OCI-LY3 (cell line): ENCODE data around the gene ZPR1.

Experiments used
- H2AFZ ChIP-seq: fragments of 200-600, 300-600 bp; shearing (Covaris generic); 2 replicates; pipeline ENCODE4 v1.6.0; 2014; ENCODE audit warnings: antibody characterized with exemption, low read depth, low read length
- H3K27ac ChIP-seq: fragments of 200-600, 300-600 bp; sonication (generic); 2 replicates; pipeline ENCODE4 v1.5.1; 2014; ENCODE audit warnings: mild to moderate bottlenecking, low read length, moderate library complexity, mixed read lengths
- H3K27me3 ChIP-seq: fragments of 200-600, 300-600 bp; sonication (generic); 2 replicates; pipeline ENCODE4 v1.6.1; 2014; ENCODE audit warnings: low read depth, low read length, mixed read lengths
- H3K36me3 ChIP-seq: fragments of 200-600, 300-600 bp; sonication (generic); replicated peaks from 2 replicates; pipeline ENCODE3; 2014; ENCODE audit warnings: low read depth, low read length, mixed read lengths
- H3K4me1 ChIP-seq: fragments of 300-600, 200-600 bp; sonication (generic); 2 replicates; pipeline ENCODE4 v1.6.1; 2014; ENCODE audit warnings: low read length, mixed read lengths
- H3K4me2 ChIP-seq: fragments of 200-600, 300-600 bp; sonication (generic); 2 replicates; pipeline ENCODE4 v1.6.1; 2014; ENCODE audit warnings: low read length, mixed read lengths
- H3K4me3 ChIP-seq: fragments of 300-600, 200-600 bp; sonication (generic); 2 replicates; pipeline ENCODE4 v1.5.1; 2014; ENCODE audit warnings: antibody characterized with exemption, mild to moderate bottlenecking, low read length, moderate library complexity
- H3K79me2 ChIP-seq: fragments of 300-600, 200-600 bp; shearing (Covaris generic); 2 replicates; pipeline ENCODE4 v1.6.1; 2014; ENCODE audit warnings: mild to moderate bottlenecking, low read length, mixed read lengths
- H3K9ac ChIP-seq: fragments of 300-600, 200-600 bp; shearing (Covaris generic); 2 replicates; pipeline ENCODE4 v1.6.0; 2014; ENCODE audit warnings: mild to moderate bottlenecking, low read length, moderate library complexity
- H3K9me3 ChIP-seq: fragments of 200-600, 300-600 bp; shearing (Covaris generic); 2 replicates; pipeline ENCODE4 v1.6.1; 2014; ENCODE audit warnings: low read length, mixed read lengths; ENCODE audit not compliant: insufficient read depth
- H4K20me1 ChIP-seq: fragments of 200-600, 300-600 bp; sonication (generic); 2 replicates; pipeline ENCODE4 v1.6.1; 2016; ENCODE audit warnings: low read length, mixed read lengths; ENCODE audit not compliant: insufficient read depth
- CTCF ChIP-seq: fragments of 200-600, 300-600 bp; sonication (generic); IDR thresholded peaks from 2 replicates; pipeline ENCODE4 v1.5.1; 2014; ENCODE audit warnings: antibody characterized with exemption, low read length, low read depth
- EZH2phosphoT487 ChIP-seq: fragments of 200-600 bp; shearing (Covaris generic); IDR thresholded peaks from 2 replicates; pipeline ENCODE4 v1.6.1; 2018; ENCODE audit warnings: antibody characterized with exemption, mixed run types, low read depth

ZPR1 gene

GRCh38 chr11:116814502-116814901, 26.7 kb upstream of the ZPR1 start:
- Histone ChIP-seq H3K79me2 (no peaks in the 10 kb centered on the region), H3K27ac (no peak overlapping the region), H3K4me2 (no peak overlapping the region), H3K9ac (no peak overlapping the region), H3K36me3 (no peaks in the 10 kb centered on the region), H3K4me3 (no peak overlapping the region), H3K27me3 (no peaks in the 10 kb centered on the region), H3K4me1 (peaks cover 21% of the 10 kb centered on the region), H4K20me1 (no peaks in the 10 kb centered on the region), H2AFZ (no peak overlapping the region), H3K9me3 (no peaks in the 10 kb centered on the region)
- TF ChIP-seq CTCF (no peak), EZH2phosphoT487 (no peak)

GRCh38 chr11:116813781-116814471, 26.1 kb upstream of the ZPR1 start:
- no peaks in the 10 kb centered on the region for H3K79me2 ChIP-seq
- no peaks in the 10 kb centered on the region for H3K9me3 ChIP-seq
- no peak overlapping the region for H3K4me3 ChIP-seq
- no peak overlapping the region for H3K27ac ChIP-seq
- TF ChIP-seq EZH2phosphoT487 (no peak), CTCF (no peak)
- H3K4me2 ChIP-seq = no peak overlapping the region
- H3K4me1 ChIP-seq = peaks cover 19% of the 10 kb centered on the region
- no peaks in the 10 kb centered on the region for H3K36me3 ChIP-seq
- no peaks in the 10 kb centered on the region for H3K27me3 ChIP-seq
- H2AFZ ChIP-seq = no peak overlapping the region
- H3K9ac ChIP-seq = no peak overlapping the region
- no peaks in the 10 kb centered on the region for H4K20me1 ChIP-seq

GRCh38 chr11:116813170-116813569, 25.3 kb upstream of the ZPR1 start:
- Histone ChIP-seq H2AFZ (no peak overlapping the region), H3K9me3 (no peaks in the 10 kb centered on the region), H3K4me1 (peaks cover 18% of the 10 kb centered on the region), H3K27me3 (no peaks in the 10 kb centered on the region), H3K36me3 (no peaks in the 10 kb centered on the region), H3K4me3 (no peak overlapping the region), H3K27ac (no peak overlapping the region), H3K9ac (no peak overlapping the region), H3K79me2 (no peaks in the 10 kb centered on the region), H3K4me2 (no peak overlapping the region), H4K20me1 (no peaks in the 10 kb centered on the region)
- TF ChIP-seq CTCF (no peak), EZH2phosphoT487 (no peak)

GRCh38 chr11:116812109-116812508, 24.3 kb upstream of the ZPR1 start:
- Histone ChIP-seq H3K4me3 (peak overlapping the region; percentile 9; the same call in 1 of the 2 replicates), H3K4me1 (peaks cover 18% of the 10 kb centered on the region), H3K79me2 (no peaks in the 10 kb centered on the region), H3K27me3 (no peaks in the 10 kb centered on the region), H3K36me3 (no peaks in the 10 kb centered on the region), H4K20me1 (no peaks in the 10 kb centered on the region), H3K9me3 (no peaks in the 10 kb centered on the region), H3K27ac (no peak overlapping the region), H3K4me2 (peak overlapping the region; percentile 53), H2AFZ (no peak overlapping the region), H3K9ac (no peak overlapping the region)
- TF ChIP-seq EZH2phosphoT487 (no peak), CTCF (no peak)
